AG10803 (cell line): Measurements from ENCODE around the gene NDRG4.

Source experiments
- DNase-seq: peaks from one replicate; pipeline ENCODE4 v3.0.0; 2010; ENCODE audit warnings: low read depth
- H3K4me3 ChIP-seq: 2 replicates; pipeline ENCODE4 v1.5.1; 2011; ENCODE audit warnings: mild to moderate bottlenecking, low read length, control low read depth
- TF ChIP-seq, protein P1 (sequence below): conservative IDR thresholded peaks from 2 replicates; pipeline ENCODE4 v1.5.1; 2011; ENCODE audit warnings: mild to moderate bottlenecking, low read length, control low read depth, inconsistent platforms

The NDRG4 gene

DNA sequence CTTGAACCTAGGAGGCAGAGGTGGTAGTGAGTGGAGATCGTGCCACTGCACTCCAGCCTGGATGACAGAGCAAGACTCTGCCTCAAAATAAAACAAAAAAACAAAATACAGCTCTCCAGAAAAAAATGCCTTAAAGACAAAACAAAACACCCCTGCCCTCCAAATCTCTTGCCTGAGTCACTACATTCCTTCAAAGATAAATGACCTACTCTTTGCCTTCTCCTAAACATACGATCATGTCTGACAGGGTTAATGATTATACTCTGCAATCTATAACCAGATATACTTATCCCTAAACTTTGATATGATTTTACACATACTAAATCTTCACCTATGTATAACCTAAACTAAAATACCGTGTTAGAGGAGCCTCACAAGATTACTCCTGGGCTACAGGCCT, 13.9 kb downstream of the NDRG4 start:
- no peak for DNase-seq
- no peak overlapping the region for H3K4me3 ChIP-seq
- TF ChIP-seq, protein P1, sequence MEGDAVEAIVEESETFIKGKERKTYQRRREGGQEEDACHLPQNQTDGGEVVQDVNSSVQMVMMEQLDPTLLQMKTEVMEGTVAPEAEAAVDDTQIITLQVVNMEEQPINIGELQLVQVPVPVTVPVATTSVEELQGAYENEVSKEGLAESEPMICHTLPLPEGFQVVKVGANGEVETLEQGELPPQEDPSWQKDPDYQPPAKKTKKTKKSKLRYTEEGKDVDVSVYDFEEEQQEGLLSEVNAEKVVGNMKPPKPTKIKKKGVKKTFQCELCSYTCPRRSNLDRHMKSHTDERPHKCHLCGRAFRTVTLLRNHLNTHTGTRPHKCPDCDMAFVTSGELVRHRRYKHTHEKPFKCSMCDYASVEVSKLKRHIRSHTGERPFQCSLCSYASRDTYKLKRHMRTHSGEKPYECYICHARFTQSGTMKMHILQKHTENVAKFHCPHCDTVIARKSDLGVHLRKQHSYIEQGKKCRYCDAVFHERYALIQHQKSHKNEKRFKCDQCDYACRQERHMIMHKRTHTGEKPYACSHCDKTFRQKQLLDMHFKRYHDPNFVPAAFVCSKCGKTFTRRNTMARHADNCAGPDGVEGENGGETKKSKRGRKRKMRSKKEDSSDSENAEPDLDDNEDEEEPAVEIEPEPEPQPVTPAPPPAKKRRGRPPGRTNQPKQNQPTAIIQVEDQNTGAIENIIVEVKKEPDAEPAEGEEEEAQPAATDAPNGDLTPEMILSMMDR = no peak

DNA sequence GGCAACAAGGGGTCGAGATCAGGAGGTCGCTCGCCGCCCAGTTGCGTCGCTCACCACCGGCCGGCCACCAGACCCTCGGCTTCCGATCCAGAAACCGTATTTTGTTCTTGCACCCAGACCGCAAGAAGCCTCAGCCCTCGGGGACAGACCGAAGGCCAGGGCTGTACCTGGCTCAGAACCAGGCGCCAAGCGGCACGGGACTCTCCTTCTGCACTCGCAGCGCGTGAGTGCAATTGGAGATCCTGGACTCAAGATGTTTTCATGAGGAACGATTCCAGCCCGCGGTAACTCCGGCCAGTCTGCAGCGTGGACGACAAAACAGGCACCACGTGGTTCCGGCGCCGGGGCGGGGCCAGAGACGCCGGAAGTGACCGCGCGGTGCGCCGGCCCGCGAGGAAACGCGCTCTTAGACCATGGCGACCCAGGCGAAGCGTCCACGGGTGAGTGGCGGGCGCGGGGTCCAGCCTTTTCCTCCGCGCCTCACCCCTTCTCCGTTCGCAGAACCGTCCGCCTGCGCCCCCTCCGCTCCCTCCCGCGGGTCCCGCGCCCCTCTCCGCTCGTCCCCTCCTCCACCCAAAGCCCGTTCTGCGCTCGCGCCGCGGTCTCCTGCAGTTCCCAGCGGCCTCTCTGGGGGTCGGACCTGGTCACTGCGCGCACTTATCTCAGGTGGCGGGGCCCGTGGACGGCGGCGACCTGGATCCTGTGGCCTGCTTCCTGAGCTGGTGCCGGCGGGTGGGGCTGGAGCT, 15.4 kb downstream of the NDRG4 start, which contains the start of gene SETD6:
SETD6 (plus strand) TSS at position 393 of the 746 bp plus-strand sequence; CDS start at position 414, 21 bp downstream.
- peak within 1 kb of the TSS; percentile 85 for H3K4me3 ChIP-seq
- TF ChIP-seq, protein P1 = no peak; the same call in 1 of the 2 replicates
- peak; percentile 86 for DNase-seq

DNA sequence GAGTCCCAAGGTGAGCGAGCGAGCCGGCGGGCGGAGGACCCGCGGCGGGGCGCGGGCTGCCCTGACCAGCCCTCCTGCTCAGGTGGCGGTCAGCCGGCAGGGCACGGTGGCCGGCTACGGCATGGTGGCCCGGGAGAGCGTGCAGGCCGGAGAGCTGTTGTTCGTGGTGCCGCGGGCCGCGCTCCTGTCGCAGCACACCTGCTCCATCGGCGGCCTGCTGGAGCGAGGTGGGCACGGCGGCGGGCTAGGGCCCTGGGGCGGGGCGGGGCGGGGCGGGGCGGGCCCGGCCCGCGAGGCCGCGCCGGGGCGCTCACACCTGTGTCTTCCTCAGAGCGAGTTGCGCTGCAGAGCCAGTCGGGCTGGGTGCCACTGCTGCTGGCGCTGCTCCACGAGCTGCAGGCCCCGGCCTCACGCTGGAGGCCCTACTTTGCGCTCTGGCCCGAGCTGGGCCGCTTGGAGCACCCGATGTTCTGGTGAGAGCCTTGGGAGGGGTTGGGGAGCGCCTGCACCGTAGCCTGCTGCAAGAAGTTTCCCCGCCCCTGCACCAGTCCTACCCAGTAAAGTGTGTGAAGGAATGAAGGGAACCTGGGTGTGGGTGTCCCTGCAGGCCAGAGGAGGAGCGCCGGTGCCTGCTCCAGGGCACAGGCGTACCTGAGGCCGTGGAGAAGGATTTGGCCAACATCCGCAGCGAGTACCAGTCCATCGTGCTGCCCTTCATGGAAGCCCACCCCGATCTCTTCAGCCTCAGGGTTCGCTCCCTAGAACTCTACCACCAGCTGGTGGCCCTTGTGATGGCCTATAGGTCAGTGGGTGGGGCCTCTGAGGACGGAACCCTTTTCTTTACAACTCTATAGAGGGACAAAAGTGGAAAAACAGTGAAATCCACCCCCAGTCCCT, 16.2 kb downstream of the NDRG4 start:
- H3K4me3 ChIP-seq = peak overlapping the region; percentile 85
- no peak for DNase-seq
- TF ChIP-seq, protein P1 = no peak

DNA sequence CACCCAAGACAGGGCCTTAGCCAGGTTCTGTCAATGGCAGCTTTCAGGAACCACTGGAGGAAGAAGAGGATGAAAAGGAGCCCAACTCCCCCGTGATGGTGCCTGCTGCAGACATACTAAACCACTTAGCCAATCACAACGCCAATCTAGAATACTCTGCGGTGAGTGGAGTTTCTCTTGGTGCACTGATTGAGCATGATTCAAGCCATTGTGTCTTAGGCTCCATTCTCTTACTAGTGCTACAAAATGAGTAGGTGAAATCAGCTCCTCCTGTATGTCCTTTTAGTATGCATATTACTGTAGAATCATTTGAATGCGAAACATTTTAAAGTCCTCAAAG, 16.8 kb downstream of the NDRG4 start:
- TF ChIP-seq, protein P1 = no peak
- DNase-seq = no peak
- H3K4me3 ChIP-seq = no peak overlapping the region; the same call in 1 of the 2 replicates

DNA sequence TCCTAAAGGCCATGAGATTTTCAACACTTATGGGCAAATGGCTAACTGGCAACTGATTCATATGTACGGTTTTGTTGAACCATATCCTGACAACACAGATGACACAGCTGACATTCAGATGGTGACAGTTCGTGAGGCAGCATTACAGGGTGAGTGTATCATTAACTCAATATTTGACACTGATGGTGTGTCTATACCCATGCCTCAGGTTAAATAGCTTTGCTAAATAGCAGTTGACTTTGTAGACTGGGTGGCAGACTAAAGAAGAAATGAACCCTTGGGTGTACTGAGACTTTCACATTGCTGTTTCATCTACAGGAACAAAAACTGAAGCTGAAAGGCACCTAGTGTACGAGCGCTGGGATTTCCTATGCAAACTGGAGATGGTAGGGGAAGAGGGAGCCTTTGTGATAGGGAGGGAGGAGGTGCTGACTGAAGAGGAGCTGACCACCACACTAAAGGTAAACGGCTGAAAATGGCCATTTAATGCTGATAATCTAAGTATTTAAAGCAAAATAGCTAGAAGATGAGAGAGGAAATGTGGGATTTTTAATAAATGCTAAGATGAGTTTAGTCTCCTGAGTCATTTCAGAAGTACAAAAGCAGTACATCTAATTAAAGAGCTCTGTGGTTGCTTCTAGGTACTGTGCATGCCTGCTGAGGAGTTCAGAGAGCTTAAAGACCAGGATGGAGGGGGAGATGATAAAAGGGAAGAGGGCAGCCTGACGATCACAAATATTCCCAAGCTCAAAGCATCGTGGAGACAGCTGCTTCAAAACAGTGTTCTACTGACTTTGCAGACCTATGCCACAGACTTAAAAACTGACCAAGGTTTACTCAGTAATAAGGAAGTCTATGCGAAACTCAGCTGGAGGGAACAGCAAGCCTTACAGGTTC, 18.4 kb downstream of the NDRG4 start:
- DNase-seq = no peak
- TF ChIP-seq, protein P1 = no peak
- no peak overlapping the region for H3K4me3 ChIP-seq

DNA sequence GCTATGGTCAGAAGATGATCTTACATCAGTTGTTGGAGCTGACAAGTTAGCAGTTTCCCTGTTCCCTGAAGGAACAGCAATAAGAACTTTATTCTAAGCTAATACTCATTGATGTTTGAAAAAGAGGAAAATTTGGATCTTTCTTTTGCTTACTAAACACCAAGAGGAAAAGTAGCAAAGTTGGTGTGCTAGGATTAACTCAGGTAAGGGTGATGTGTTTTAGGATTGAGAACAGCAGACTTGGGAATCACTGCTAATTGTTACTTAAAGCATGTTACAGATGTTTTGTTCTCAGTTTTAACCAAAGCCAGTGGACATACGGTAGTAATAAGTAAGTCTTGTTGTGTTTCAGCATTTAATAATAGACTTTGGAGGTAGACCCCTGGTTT, 19.0 kb downstream of the NDRG4 start:
- TF ChIP-seq, protein P1 = no peak
- no peak for DNase-seq
- no peak overlapping the region for H3K4me3 ChIP-seq
